KBM-7 (cell line): ENCODE data around the gene RPL22.

Experiments used
- DNase-seq: peaks from one replicate; pipeline ENCODE4 v3.0.0-alpha.2; 2015
- in situ Hi-C: fragments of 300-500 bp; cut with MboI; formaldehyde crosslinking; loops from 2 replicates; pipeline ENCODE4 v1.14.3; 2020; ENCODE audit warnings: low sequenced_read_pairs, low pct_unique_long_range_greater_than_20kb, mixed read lengths

Gene RPL22

DNA sequence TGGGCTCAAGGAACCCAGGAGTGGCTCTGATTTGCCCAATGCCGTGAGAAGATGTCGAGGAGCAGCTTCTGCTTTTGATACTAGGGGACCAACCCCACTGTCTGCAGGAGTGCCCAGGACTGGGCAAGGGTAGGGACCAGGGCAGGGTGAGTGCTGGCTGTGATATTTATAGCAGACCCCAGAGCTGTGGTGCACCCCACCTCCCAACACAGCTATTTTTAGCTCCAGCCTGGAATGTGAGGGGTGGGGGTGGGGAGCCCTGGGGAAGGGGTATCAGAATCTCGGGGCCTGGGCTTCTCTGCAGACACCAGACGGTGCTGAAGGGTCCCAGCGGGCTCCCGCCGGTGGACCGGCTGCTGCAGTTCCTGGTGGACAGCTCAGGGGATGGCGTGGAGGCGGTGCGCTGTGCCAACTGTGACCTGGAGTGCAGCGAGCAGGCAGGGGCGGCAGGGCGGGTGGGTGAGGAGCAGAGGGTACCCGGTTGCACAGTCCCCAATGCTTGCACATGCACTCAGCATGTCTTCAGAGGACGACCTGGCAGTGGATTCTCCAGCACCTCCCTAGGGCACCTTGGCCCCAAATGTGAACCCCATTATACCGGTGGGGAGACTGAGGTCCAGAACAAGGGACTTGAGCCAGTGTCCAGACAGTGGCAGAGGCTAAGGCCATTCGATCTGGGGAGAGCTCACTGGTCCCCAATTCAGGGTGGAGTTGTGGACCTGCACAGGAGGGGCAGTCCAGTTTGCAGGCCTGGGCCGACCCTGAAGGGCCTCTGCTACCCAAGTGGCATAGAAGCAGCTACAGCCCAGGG, 7.9 kb upstream of the RPL22 start:
- DNase-seq, result no peak
- in situ Hi-C loops, result no loop called here

- DNase-seq, result no peak
- in situ Hi-C loops, result no loop called here
Measured at GRCh38 chr1:6206520-6206855, 7.1 kb upstream of the RPL22 start.

GRCh38 chr1:6205849-6206519, 6.6 kb upstream of the RPL22 start, which contains the start of gene RNF207:
TSS of gene RNF207 (plus strand) at chr1:6206119. CDS start at chr1:6206536, 417 bp downstream.
- DNase-seq, result no peak

GRCh38 chr1:6202256-6202655, 2.9 kb upstream of the RPL22 start:
- in situ Hi-C loops, result no loop called here
- DNase-seq, result no peak

More at GRCh38 chr1:6205849-6206519, 6.6 kb upstream of the RPL22 start, which contains the start of gene RNF207:
- in situ Hi-C loops, result no loop called here

- no peak for DNase-seq
- in situ Hi-C loops, result no loop called here
Measured at GRCh38 chr1:6200188-6200809, 904 bp upstream of the RPL22 start.

DNA sequence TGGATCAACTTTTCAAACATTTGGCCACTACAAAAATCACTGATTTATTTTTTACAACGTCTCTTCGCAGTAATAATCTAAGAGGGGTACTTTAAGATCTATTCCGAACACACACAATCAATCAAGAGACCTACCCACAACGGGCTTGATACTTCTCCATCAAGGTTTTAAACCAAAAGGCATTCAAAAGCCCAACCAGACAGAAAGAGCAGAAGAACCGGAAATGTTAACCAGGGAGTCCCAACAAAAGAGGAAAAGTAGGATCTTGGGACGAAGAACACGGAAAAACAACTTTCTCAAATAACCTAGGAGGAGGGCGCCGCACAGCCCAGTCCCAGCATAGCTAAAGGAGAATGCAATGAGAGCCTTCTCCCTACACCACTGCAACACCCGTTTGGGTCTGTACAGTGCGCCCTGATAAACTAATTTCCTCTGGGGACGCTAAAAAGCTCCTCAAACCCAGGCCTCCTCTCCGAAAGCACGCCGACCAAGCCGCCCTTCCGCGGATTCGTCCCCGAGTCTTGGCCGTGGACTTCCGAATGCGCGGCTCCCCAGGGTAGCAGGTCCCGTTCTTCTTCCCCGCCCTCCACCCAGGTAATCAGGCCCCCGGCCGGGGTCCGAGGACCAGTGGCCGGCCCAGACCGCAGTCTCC, 623 bp downstream of the RPL22 start:
- peak; percentile 26 for DNase-seq
- in situ Hi-C loops, result no loop called here

DNA sequence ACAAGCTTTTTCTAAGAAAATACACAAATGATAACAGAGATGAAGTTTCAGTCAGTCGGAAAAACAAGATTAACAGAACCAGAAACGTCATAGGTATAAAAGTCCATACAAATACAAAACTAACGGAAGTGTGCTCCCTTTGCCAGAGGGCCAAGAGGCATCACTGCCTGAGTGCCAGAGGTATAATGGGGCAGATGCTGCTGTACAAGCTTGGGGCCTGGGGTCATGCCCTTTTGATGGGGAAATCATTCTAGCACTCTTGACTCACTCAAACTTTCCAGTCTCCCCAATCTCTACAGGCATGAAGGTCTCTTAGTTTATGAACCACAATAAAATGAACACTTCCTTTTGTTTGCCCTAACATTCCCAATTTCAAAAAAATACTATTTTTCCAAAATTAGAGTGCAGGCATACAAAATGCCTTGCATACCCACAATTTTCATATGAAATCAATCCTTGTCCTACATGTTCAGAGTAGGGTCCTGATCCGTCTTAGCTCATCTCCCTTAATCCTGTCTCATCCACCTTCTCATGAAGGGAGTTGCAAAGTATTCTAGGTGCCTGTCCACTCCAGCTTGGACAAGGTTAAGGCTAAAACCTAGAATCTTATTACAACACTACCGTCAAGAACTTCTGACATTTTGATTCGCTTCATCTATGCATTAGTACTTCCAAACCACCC, 1.5 kb downstream of the RPL22 start:
- in situ Hi-C loops, result no loop called here
- DNase-seq, result no peak

DNA sequence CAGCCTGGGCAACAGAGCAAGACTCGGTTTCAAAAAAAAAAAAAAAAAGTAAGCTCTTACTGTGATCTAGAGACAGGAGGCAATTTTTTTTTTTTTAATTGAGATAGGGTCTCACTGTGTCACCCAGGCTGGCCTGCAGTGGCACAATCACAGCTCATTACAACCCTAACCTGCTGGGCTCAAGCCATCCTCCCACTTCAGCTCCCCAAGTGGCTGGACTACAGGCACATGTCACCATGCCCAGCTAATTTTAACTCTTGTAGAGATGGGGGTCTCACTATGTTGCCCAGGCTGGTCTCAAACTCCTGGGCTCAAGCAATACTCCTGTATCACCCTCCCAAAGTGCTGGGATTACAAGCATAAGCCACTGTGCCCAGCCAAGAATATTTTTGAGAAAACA, 7.4 kb downstream of the RPL22 start:
- in situ Hi-C loops, result no loop called here
- DNase-seq, result no peak

DNA sequence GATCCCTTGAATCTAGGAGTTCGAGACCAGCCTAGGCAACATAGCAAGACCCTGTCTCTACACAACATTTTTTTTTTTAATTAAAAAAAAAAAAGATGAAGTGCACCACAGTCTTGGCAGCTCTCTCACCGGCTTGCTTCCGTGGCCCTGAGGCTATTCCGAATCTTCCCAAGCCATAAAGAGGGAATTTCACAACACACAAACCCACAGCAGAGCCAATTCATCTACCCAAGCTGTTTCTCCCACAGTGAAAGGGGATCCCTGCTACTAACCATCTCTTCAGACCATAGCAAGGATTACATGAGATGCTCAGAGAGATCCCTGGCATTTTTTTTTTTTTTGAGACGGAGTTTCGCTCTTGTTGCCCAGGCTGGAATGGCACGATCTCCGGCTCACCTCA, 10.9 kb downstream of the RPL22 start:
- in situ Hi-C loops, result no loop called here
- DNase-seq, result no peak

DNA sequence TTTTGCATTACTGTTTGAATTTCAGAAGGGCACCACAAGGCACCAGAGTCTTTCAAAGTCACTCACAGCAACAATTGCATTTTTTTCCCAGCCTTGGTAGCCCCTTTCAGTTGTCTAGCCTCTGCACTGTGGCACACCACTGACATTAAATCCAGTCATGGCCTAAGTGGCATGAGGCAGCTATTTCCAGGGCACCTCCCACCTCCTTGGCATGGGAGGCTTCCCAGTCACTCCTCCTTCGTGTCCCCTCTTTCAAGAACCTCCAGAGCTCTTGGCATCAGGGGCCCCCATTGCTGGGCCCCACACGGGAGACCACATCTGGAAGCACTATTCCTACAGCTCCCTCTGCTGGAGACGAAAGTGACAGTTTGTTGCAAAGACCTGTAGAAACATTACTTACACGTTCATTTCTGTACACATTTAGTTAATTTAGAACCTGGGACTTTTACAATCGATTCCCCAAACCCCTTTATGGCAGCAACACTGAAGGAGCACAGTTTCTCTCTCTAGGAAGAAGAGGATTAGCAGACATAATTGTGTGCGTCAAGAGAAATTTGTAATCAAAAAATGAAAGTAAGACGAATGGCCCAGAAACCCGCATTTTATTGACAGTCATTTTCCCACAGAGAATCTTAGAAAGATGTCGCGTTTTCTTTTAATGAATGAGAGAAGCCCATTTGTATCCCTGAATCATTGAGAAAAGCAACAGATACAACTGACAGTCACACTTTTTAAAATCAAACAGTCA, 13.6 kb downstream of the RPL22 start:
- in situ Hi-C loops, result no loop called here
- peak; percentile 50 for DNase-seq

DNA sequence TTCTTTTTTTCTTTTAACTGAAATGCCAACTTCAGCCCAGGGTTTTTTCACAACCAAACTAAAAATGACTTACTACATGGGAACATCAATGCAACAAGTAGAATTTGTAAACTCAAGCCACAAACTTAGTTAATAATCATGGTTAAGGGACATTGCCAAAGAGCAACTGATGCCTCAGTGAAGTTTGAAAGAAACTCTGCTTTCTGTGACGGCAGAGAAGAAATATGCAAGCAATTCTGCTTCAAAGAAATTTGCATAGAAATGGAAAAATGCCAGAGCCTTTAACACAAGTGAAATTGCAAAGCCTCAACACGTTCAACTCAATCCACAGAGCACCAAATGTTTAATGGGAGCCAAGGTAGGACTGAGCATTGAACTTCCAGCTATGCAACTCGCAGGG, 14.2 kb downstream of the RPL22 start:
- in situ Hi-C loops, result no loop called here
- DNase-seq, result no peak

GRCh38 chr1:6184083-6184783, 15.2 kb downstream of the RPL22 start:
- in situ Hi-C loops, result no loop called here
- no peak for DNase-seq

GRCh38 chr1:6183520-6183989, 15.8 kb downstream of the RPL22 start:
- in situ Hi-C loops, result no loop called here
- DNase-seq, result no peak

GRCh38 chr1:6181347-6181770, 18.0 kb downstream of the RPL22 start:
- DNase-seq, result no peak
- in situ Hi-C loops, result no loop called here

GRCh38 chr1:6180707-6181311, 18.6 kb downstream of the RPL22 start:
- in situ Hi-C loops, result no loop called here
- DNase-seq, result no peak

- in situ Hi-C loops, result no loop called here
- DNase-seq, result no peak
Measured at GRCh38 chr1:6180268-6180706, 19.1 kb downstream of the RPL22 start, which contains the start of gene CHD5. TSS of gene CHD5 (minus strand) at chr1:6180321. CDS start at chr1:6180023, 298 bp downstream.

DNA sequence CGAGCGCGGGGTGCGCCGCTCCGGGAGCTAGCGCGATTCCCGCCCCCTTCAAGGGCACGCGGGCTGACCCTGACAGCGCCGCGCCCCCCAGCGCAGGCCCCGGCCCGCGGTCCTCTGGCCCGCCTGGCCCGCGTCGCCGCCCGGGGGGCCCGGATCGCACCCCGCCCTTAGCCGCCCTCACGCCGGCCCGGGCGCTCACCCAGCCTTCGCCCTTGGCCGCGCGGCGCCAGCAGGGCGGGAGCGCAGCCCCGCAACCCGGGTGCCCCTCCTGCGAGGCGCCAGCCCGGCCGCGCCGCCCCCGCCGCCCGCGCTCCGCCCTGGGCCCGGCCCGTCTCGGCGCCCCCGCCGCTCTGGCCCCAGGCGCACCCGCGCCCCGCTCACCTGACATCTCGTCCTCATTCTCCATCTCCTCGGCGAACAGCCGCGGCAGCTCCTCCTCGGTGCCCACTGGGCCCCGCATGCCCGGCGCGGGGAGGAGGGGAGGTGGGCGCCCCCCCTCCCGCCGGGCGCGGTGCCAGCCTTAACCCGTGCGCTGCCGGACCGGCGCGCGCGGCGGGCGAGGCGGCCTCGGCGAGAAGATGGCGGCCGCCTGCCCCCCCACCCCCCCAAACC, 19.7 kb downstream of the RPL22 start:
- DNase-seq, result no peak
- in situ Hi-C loops, result no loop called here
